ENCODE measurements around the gene VPS41.

GRCh38 chr7:38682606-38683005 is 226.4 kb downstream of the VPS41 start:
- no peak for TF ChIP-seq CTCF (IDR thresholded peaks at IDR 0.05 in 8 of 11, conservative IDR thresholded peaks at IDR 0.05 in 3 of 11)
- TF ChIP-seq POLR2A (IDR thresholded peaks at IDR 0.05) = no peak
- no peak for TF ChIP-seq POLR2AphosphoS5 (IDR thresholded peaks at IDR 0.05)
